GM12878 (cell line): ENCODE measurements around the gene MYO1C. TPM values are rescaled to one million over a fixed set of nuclear protein-coding genes. Genes with fewer than 3 reads are reported as not detected.

Experiments used
- ATAC-seq: fragments of 200-7000 bp; cut with Tn5 transposase; 3 replicates; pipeline ENCODE4 v1.9.1; 2020; ENCODE audit warnings: mild to moderate bottlenecking, moderate library complexity
- BruUV-seq: library from RNA; stranded (reverse); fragments of 400-500 nt; replicated peaks from 2 replicates; lab custom pipeline; 2021; lab: Mats Ljungman, UMichigan
- CTCF ChIA-PET: fragments of 300-600 bp; sonication (Branson Sonifier 250); formaldehyde crosslinking; extraction: SDS; loops from one replicate; lab custom pipeline; 2021; ENCODE audit warnings: inconsistent platforms; lab: Yijun Ruan, JAX
- POLR2A ChIA-PET: fragments of 350-600 bp; formaldehyde crosslinking; extraction: SDS; loops from one replicate; lab custom pipeline; 2021; ENCODE audit warnings: inconsistent platforms; lab: Charles Lee
- RAD21 ChIA-PET: fragments of 300-600 bp; sonication (Branson Sonifier 250); formaldehyde crosslinking; loops from one replicate; lab custom pipeline; 2023; ENCODE audit warnings: antibody characterized with exemption; ENCODE audit not compliant: unreplicated experiment; lab: Charles Lee
- SMC1A ChIA-PET: fragments of 300-600 bp; sonication (Branson Sonifier 250); formaldehyde crosslinking; loops from one replicate; lab custom pipeline; 2023; ENCODE audit not compliant: unreplicated experiment, uncharacterized antibody; lab: Charles Lee
- DNase-seq: peaks from one replicate; pipeline ENCODE4 v3.0.0-alpha.2; 2011; ENCODE audit warnings: low read depth, low spot score
- FAIRE-seq: peaks from 3 replicates; lab custom pipeline; 2011; peaks lifted over from hg19 to GRCh38; lab: Jason Lieb, UNC
- H2AFZ ChIP-seq: 2 replicates; pipeline ENCODE4 v1.6.0; 2011; ENCODE audit warnings: low read depth, low read length, control low read depth; ENCODE audit not compliant: control insufficient read depth
- H3K27ac ChIP-seq: 2 replicates; pipeline ENCODE4 v1.5.1; 2011; ENCODE audit warnings: control low read depth; ENCODE audit not compliant: control insufficient read depth, insufficient read depth
- H3K27me3 ChIP-seq, 2 experiments: replicated peaks in 1 of 2; 2 replicates each; pipeline versions ENCODE4 v1.6.0 to v1.6.1; 2011; ENCODE audit warnings: low read length in 1 of 2; ENCODE audit not compliant: control insufficient read depth in 2 of 2, insufficient read depth in 2 of 2
- H3K36me3 ChIP-seq, 2 experiments: 2 replicates each; pipeline ENCODE4 v1.5.1; 2011; ENCODE audit warnings: low read length in 1 of 2; ENCODE audit not compliant: control insufficient read depth in 2 of 2, insufficient read depth in 2 of 2
- H3K4me1 ChIP-seq: 2 replicates; pipeline ENCODE4 v1.6.1; 2011; ENCODE audit warnings: mild to moderate bottlenecking, low read length, moderate library complexity, mixed read lengths; ENCODE audit not compliant: control insufficient read depth, insufficient read depth
- H3K4me2 ChIP-seq: 2 replicates; pipeline ENCODE4 v1.6.0; 2011; ENCODE audit warnings: control low read depth; ENCODE audit not compliant: control insufficient read depth, insufficient read depth
- H3K4me3 ChIP-seq: fragments of 200-600 bp; sonication (generic); 2 replicates; pipeline ENCODE4 v1.5.1; 2016
- H3K79me2 ChIP-seq: 2 replicates; pipeline ENCODE4 v1.6.0; 2011; ENCODE audit warnings: low read length; ENCODE audit not compliant: control insufficient read depth, insufficient read depth
- H3K9ac ChIP-seq: 2 replicates; pipeline ENCODE4 v1.8.0; 2011; ENCODE audit warnings: low read length, control low read depth, mixed read lengths; ENCODE audit not compliant: control insufficient read depth, insufficient read depth
- H3K9me3 ChIP-seq: replicated peaks from 3 replicates; pipeline ENCODE4 v1.5.1; 2011; ENCODE audit warnings: mild to moderate bottlenecking, low read length; ENCODE audit not compliant: control insufficient read depth, insufficient read depth
- H4K20me1 ChIP-seq: 2 replicates; pipeline ENCODE4 v1.6.0; 2011; ENCODE audit not compliant: control insufficient read depth, insufficient read depth
- NR2C1 ChIP-seq: fragments of 450-650 bp; IDR thresholded peaks from 2 replicates; pipeline ENCODE4 v1.6.1; 2017; ENCODE audit warnings: antibody characterized with exemption, mild to moderate bottlenecking, moderate library complexity
- NR2C2 ChIP-seq: IDR thresholded peaks from 2 replicates; pipeline ENCODE4 v1.6.1; 2011; ENCODE audit warnings: borderline replicate concordance, low read depth; ENCODE audit not compliant: control insufficient read depth, insufficient read length
- NR2F1 ChIP-seq: fragments of 450-650 bp; conservative IDR thresholded peaks from 2 replicates; pipeline ENCODE4 v1.6.1; 2017; ENCODE audit warnings: mild to moderate bottlenecking
- RELA ChIP-seq: fragments of 450-650 bp; IDR thresholded peaks from 2 replicates; pipeline ENCODE4 v1.8.0; 2014; ENCODE audit warnings: borderline replicate concordance; ENCODE audit not compliant: partially characterized antibody
- SIX5 ChIP-seq: IDR thresholded peaks from 2 replicates; pipeline ENCODE4 v1.6.1; 2011; ENCODE audit warnings: mild to moderate bottlenecking, low read depth, low read length, moderate library complexity; ENCODE audit not compliant: severe bottlenecking
- WGBS: methylation state at CpG from one replicate; pipeline ENCODE4 v1.1.6; 2016; ENCODE audit warnings: low lambda C conversion rate; ENCODE audit not compliant: insufficient replicate concordance, insufficient coverage; ENCODE audit errors: missing lambda C conversion rate; 5-methylcytosine and 5-hydroxymethylcytosine counted together
- in situ Hi-C: fragments of 300-500 bp; cut with MboI; formaldehyde crosslinking; loops from 9 replicates; pipeline ENCODE4 v1.14.3; 2018; ENCODE audit warnings: mixed read lengths
- intact Hi-C: fragments of 100-400 bp; cut with micrococcal nuclease; formaldehyde crosslinking; loops from one replicate; pipeline ENCODE4 v1.14.2; 2022; ENCODE audit not compliant: unreplicated experiment
- polyA plus RNA-seq, 11 experiments: library from polyadenylated mRNA; depleted of rRNA in 4 of 11; unstranded in 6 of 11; stranded (reverse) in 5 of 11; fragments of >200 nt; fragmentation: Nextera tagmentation in 4 of 11; fragmentation: Illumina TruSeq in 1 of 11; extraction: Ambion mirVana in 4 of 11; extraction: Trizol in 1 of 11; gene quantifications; 1 replicate in 1 of 11; 2 replicates in 10 of 11; pipeline versions ENCODE4 v1.2.1 to v1.2.3, GENCODE V29; 2011 to 2016; ENCODE audit warnings: inconsistent platforms in 2 of 11, missing spikeins in 2 of 11, low read depth in 1 of 11
- total RNA-seq, 4 experiments: library from RNA; depleted of rRNA in 3 of 4; stranded (reverse); fragments of >200 nt in 3 of 4; fragmentation: Illumina TruSeq in 1 of 4; extraction: Trizol in 1 of 4; gene quantifications; 2 replicates each; pipeline versions ENCODE4 v1.2.1 to v1.2.3, GENCODE V29; 2013 to 2021
- TF ChIP-seq, protein P1 (sequence below): IDR thresholded peaks from 2 replicates; pipeline ENCODE4 v1.6.1; 2011; ENCODE audit warnings: mild to moderate bottlenecking, low read depth, low read length, moderate library complexity; ENCODE audit not compliant: insufficient replicate concordance
- TF ChIP-seq, protein P2 (sequence below): fragments of 450-650 bp; IDR thresholded peaks from 2 replicates; pipeline ENCODE4 v1.6.1; 2018; ENCODE audit warnings: mild to moderate bottlenecking, low read depth, moderate library complexity; ENCODE audit not compliant: partially characterized antibody
- TF ChIP-seq, protein P3 (sequence below): fragments of 450-650 bp; formaldehyde crosslinking; IDR thresholded peaks from 2 replicates; pipeline ENCODE4 v1.4.0; 2022; ENCODE audit warnings: mild to moderate bottlenecking, moderate library complexity

MYO1C gene
- total and polyA plus RNA-seq, 10 of the 15 experiments (the other 5 are each of a cell fraction or from before 2014, with no cell fraction given) = 1.2 to 92.0 (median 36.6) TPM

DNA sequence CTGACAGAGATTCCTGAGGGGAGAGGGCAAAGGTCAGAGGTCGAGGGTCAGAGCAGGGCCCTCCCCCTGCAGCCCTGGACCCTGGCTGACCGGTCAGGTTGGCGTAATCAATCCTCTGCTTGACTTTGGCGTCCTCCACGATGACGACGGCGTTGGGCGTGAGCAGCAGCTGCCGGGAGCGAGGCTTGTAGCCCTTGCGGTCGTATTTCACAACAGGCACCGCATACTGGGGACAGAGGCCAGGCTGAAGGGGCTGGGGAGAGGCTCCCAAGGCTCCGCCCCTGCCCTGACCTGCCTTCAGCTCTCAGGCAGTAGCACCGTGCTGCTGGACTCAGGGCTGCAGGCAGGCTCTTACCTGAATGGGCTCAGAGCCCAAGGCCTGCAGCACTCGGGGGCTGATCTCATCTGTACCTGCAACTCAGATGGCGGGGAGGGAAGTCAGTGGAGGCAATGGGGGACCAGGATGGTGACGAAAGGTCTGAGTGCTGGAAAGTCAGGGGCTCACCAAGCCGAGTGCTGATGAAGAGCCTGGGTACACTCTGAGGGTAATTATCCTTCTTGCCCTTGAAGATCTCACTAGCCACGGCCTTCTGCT lies 24.5 kb downstream of the MYO1C start:
- Histone ChIP-seq H3K36me3 (peaks cover 5 to 21% of the 10 kb centered on the region in 2 experiments), H3K9me3 (no peaks in the 10 kb centered on the region; the same call in 2 of the 3 replicates), H3K27ac (no peak overlapping the region), H2AFZ (no peak overlapping the region), H3K4me1 (peaks cover 6% of the 10 kb centered on the region), H3K4me2 (no peak overlapping the region), H4K20me1 (no peaks in the 10 kb centered on the region), H3K9ac (no peak overlapping the region), H3K27me3 (no peaks in the 10 kb centered on the region), H3K4me3 (no peak overlapping the region), H3K79me2 (no peaks in the 10 kb centered on the region)
- FAIRE-seq = no peak
- CTCF ChIA-PET = no interaction called here
- BruUV-seq = no TSS peak
- no peak for DNase-seq
- RAD21 ChIA-PET = no interaction called here
- POLR2A ChIA-PET = no interaction called here
- peak; percentile 52 for TF ChIP-seq NR2F1
- TF ChIP-seq NR2C2 = peak; percentile 70
- no peak for TF ChIP-seq SIX5
- TF ChIP-seq NR2C1 = peak; percentile 78
- TF ChIP-seq, protein P1, sequence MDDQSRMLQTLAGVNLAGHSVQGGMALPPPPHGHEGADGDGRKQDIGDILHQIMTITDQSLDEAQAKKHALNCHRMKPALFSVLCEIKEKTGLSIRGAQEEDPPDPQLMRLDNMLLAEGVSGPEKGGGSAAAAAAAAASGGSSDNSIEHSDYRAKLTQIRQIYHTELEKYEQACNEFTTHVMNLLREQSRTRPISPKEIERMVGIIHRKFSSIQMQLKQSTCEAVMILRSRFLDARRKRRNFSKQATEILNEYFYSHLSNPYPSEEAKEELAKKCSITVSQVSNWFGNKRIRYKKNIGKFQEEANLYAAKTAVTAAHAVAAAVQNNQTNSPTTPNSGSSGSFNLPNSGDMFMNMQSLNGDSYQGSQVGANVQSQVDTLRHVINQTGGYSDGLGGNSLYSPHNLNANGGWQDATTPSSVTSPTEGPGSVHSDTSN = no peak
- in situ Hi-C loops = no loop called here
- 98% methylated on average over 21 of the region's 21 CpGs for WGBS
- ATAC-seq = no peak
- SMC1A ChIA-PET = no interaction called here
- intact Hi-C loops = no loop called here

DNA sequence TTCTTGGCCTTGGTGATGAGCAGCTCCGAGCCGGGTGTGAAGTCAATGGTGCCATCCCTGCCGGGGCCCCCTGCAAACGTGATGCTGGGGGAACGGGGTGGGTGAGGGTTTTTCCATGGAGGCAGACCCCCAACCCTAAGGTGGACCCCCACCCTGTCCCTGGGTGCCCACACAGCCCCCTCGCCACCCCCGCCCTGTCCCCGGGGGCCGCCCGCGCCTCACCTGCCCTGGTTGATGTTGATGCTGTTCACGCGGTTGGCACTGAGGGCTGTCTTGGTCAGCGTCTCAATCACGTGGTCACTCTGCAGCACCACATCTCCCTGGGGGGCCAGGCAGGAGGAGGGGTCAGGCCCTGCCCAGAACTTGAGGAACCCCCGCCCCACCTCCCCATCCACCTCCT lies 25.2 kb downstream of the MYO1C start:
- intact Hi-C loops = no loop called here
- DNase-seq = no peak
- no peak for FAIRE-seq
- no peaks in the 10 kb centered on the region for H3K27me3 ChIP-seq
- in situ Hi-C loops = no loop called here
- ChIA-PET CTCF (no interaction called here), POLR2A (no interaction called here), SMC1A (no interaction called here), RAD21 (no interaction called here)
- no peaks in the 10 kb centered on the region for H3K79me2 ChIP-seq
- peaks cover 5 to 20% of the 10 kb centered on the region in 2 experiments for H3K36me3 ChIP-seq
- H3K9ac ChIP-seq = no peak overlapping the region
- no peak overlapping the region for H3K4me3 ChIP-seq
- H3K9me3 ChIP-seq = no peaks in the 10 kb centered on the region; the same call in 2 of the 3 replicates
- H3K27ac ChIP-seq = no peak overlapping the region
- WGBS = 100% methylated on average over 5 of the region's 16 CpGs
- no peak overlapping the region for H3K4me2 ChIP-seq
- no TSS peak for BruUV-seq
- peaks cover 13% of the 10 kb centered on the region for H3K4me1 ChIP-seq
- ATAC-seq = no peak
- H4K20me1 ChIP-seq = no peaks in the 10 kb centered on the region
- H2AFZ ChIP-seq = no peak overlapping the region
- TF ChIP-seq RELA = no peak
- TF ChIP-seq, protein P2, sequence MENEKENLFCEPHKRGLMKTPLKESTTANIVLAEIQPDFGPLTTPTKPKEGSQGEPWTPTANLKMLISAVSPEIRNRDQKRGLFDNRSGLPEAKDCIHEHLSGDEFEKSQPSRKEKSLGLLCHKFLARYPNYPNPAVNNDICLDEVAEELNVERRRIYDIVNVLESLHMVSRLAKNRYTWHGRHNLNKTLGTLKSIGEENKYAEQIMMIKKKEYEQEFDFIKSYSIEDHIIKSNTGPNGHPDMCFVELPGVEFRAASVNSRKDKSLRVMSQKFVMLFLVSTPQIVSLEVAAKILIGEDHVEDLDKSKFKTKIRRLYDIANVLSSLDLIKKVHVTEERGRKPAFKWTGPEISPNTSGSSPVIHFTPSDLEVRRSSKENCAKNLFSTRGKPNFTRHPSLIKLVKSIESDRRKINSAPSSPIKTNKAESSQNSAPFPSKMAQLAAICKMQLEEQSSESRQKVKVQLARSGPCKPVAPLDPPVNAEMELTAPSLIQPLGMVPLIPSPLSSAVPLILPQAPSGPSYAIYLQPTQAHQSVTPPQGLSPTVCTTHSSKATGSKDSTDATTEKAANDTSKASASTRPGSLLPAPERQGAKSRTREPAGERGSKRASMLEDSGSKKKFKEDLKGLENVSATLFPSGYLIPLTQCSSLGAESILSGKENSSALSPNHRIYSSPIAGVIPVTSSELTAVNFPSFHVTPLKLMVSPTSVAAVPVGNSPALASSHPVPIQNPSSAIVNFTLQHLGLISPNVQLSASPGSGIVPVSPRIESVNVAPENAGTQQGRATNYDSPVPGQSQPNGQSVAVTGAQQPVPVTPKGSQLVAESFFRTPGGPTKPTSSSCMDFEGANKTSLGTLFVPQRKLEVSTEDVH = no peak
- TF ChIP-seq, protein P3, sequence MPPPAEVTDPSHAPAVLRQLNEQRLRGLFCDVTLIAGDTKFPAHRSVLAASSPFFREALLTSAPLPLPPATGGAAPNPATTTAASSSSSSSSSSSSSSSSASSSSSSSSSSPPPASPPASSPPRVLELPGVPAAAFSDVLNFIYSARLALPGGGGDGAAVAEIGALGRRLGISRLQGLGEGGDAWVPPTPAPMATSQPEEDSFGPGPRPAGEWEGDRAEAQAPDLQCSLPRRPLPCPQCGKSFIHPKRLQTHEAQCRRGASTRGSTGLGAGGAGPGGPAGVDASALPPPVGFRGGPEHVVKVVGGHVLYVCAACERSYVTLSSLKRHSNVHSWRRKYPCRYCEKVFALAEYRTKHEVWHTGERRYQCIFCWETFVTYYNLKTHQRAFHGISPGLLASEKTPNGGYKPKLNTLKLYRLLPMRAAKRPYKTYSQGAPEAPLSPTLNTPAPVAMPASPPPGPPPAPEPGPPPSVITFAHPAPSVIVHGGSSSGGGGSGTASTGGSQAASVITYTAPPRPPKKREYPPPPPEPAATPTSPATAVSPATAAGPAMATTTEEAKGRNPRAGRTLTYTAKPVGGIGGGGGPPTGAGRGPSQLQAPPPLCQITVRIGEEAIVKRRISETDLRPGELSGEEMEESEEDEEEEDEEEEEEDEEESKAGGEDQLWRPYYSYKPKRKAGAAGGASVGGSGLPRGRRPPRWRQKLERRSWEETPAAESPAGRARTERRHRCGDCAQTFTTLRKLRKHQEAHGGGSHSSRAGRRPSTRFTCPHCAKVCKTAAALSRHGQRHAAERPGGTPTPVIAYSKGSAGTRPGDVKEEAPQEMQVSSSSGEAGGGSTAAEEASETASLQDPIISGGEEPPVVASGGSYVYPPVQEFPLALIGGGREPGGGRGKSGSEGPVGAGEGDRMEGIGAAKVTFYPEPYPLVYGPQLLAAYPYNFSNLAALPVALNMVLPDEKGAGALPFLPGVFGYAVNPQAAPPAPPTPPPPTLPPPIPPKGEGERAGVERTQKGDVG (CRISPR knock-in tag) = no peak
